PC-9 (cell line): ENCODE results near the gene L3MBTL1. TPM values are rescaled to one million over a fixed set of nuclear protein-coding genes. Genes with fewer than 3 reads are reported as not detected.

Experiments used
- BruUV-seq: library from RNA; stranded (reverse); fragments of 400-500 nt; replicated peaks from 2 replicates; lab custom pipeline; 2021; lab: Mats Ljungman, UMichigan
- CTCF ChIA-PET: fragments of 300-600 bp; sonication (Branson Sonifier 250); formaldehyde crosslinking; loops from one replicate; lab custom pipeline; 2022; ENCODE audit warnings: antibody characterized with exemption; lab: Charles Lee
- POLR2A ChIA-PET: fragments of 300-600 bp; sonication (Branson Sonifier 250); formaldehyde crosslinking; loops from one replicate; lab custom pipeline; 2022; ENCODE audit warnings: antibody characterized with exemption; ENCODE audit not compliant: unreplicated experiment; lab: Charles Lee
- DNase-seq, 2 experiments: peaks; one replicate each; pipeline versions ENCODE4 v3.0.0 to v3.0.0-alpha.2; 2015 to 2022; ENCODE audit warnings: mixed read lengths in 1 of 2
- H2AFZ ChIP-seq: fragments of 200-600 bp; sonication (generic); 2 replicates; pipeline ENCODE4 v1.8.1; 2017; ENCODE audit warnings: antibody characterized with exemption
- H3F3A ChIP-seq: fragments of 200-600 bp; sonication (generic); 2 replicates; pipeline ENCODE4 v1.8.1; 2017; ENCODE audit warnings: antibody characterized with exemption, mild to moderate bottlenecking, low read depth; ENCODE audit not compliant: insufficient read depth
- H3K27ac ChIP-seq: fragments of 200-600 bp; sonication (generic); 2 replicates; pipeline ENCODE4 v1.6.1; 2016; ENCODE audit warnings: mixed run types
- H3K27me3 ChIP-seq: fragments of 200-600 bp; sonication (generic); 2 replicates; pipeline ENCODE4 v1.6.1; 2016; ENCODE audit warnings: low read depth, mixed run types; ENCODE audit not compliant: insufficient read depth
- H3K36me3 ChIP-seq: fragments of 200-600 bp; sonication (generic); 2 replicates; pipeline ENCODE4 v1.6.1; 2016; ENCODE audit warnings: low read depth, mixed run types
- H3K4me1 ChIP-seq: fragments of 200-600 bp; sonication (generic); replicated peaks from 2 replicates; pipeline ENCODE4 v1.6.1; 2016; ENCODE audit warnings: mixed run types; ENCODE audit not compliant: insufficient read depth
- H3K4me2 ChIP-seq: fragments of 200-600 bp; sonication (generic); 2 replicates; pipeline ENCODE4 v1.6.1; 2017; ENCODE audit warnings: mixed run types
- H3K4me3 ChIP-seq: fragments of 200-600 bp; sonication (generic); 2 replicates; pipeline ENCODE4 v1.6.1; 2016; ENCODE audit warnings: mixed run types
- H3K79me2 ChIP-seq: fragments of 200-600 bp; sonication (generic); 2 replicates; pipeline ENCODE4 v1.6.1; 2017; ENCODE audit warnings: low read depth, mixed run types
- H3K9me2 ChIP-seq: fragments of 200-600 bp; sonication (generic); 2 replicates; pipeline ENCODE4 v1.8.1; 2017; ENCODE audit warnings: mild to moderate bottlenecking; ENCODE audit not compliant: insufficient read depth
- H3K9me3 ChIP-seq: fragments of 200-600 bp; sonication (generic); 2 replicates; pipeline ENCODE4 v1.8.1; 2016; ENCODE audit warnings: low read depth; ENCODE audit not compliant: insufficient read depth
- H4K20me1 ChIP-seq: fragments of 200-600 bp; sonication (generic); 2 replicates; pipeline ENCODE4 v1.8.1; 2017; ENCODE audit not compliant: insufficient read depth
- CTCF ChIP-seq: fragments of 200-600 bp; sonication (generic); conservative IDR thresholded peaks from 2 replicates; pipeline ENCODE4 v1.6.1; 2017; ENCODE audit warnings: mixed run types, antibody characterized with exemption, mild to moderate bottlenecking, moderate library complexity
- EZH2 ChIP-seq: fragments of 200-600 bp; sonication (generic); IDR thresholded peaks from 2 replicates; pipeline ENCODE4 v1.8.0; 2017; ENCODE audit warnings: antibody characterized with exemption, low read depth
- intact Hi-C: fragments of 100-400 bp; cut with micrococcal nuclease; formaldehyde crosslinking; loops from one replicate; pipeline ENCODE4 v1.10.0; 2022; ENCODE audit not compliant: unreplicated experiment
- total RNA-seq: library from RNA; stranded (reverse); gene quantifications from 2 replicates; pipeline ENCODE4 v1.2.3, GENCODE V29; 2021

Gene L3MBTL1
- total RNA-seq, 1 experiment from 2014 or later, result 34.9 TPM

- no peak for TF ChIP-seq CTCF
- TF ChIP-seq EZH2, result no peak
- Histone ChIP-seq H3K9me2 (no peaks in the 10 kb centered on the region), H3F3A (peaks cover 9% of the 10 kb centered on the region; the same call in 1 of the 2 replicates), H3K79me2 (no peaks in the 10 kb centered on the region), H3K4me1 (no peaks in the 10 kb centered on the region), H3K36me3 (no peaks in the 10 kb centered on the region), H3K4me3 (no peak overlapping the region), H3K27me3 (no peaks in the 10 kb centered on the region), H2AFZ (no peak overlapping the region), H3K27ac (no peak overlapping the region), H3K4me2 (no peak overlapping the region), H4K20me1 (no peaks in the 10 kb centered on the region), H3K9me3 (no peaks in the 10 kb centered on the region)
- BruUV-seq, result no TSS peak
- POLR2A ChIA-PET, result interaction anchor here (0.7 kb wide), 1 partner anchor 341 kb away, joined by 3 read pairs; no protein-coding TSS in a partner anchor
- intact Hi-C loops, result loop anchor here (10.0 kb wide), 1 partner anchor 662 kb away; no protein-coding TSS in a partner anchor
- DNase-seq, result no peak
- CTCF ChIA-PET, result no interaction called here
These were observed 25.0 kb downstream of the L3MBTL1 start for GRCh38 chr20:43532416-43533055.

- intact Hi-C loops, result loop anchor here (10.0 kb wide), 1 partner anchor 662 kb away; no protein-coding TSS in a partner anchor
- POLR2A ChIA-PET, result interaction anchor here (0.7 kb wide), 1 partner anchor 341 kb away, joined by 3 read pairs; no protein-coding TSS in a partner anchor
- CTCF ChIA-PET, result no interaction called here
- H3K4me1 ChIP-seq, result no peaks in the 10 kb centered on the region
- H3K4me2 ChIP-seq, result no peak overlapping the region
- H3K27ac ChIP-seq, result no peak overlapping the region
- no peaks in the 10 kb centered on the region for H3K36me3 ChIP-seq
- no peak overlapping the region for H3K4me3 ChIP-seq
- H3K27me3 ChIP-seq, result no peaks in the 10 kb centered on the region
- H4K20me1 ChIP-seq, result no peaks in the 10 kb centered on the region
- H3K79me2 ChIP-seq, result no peaks in the 10 kb centered on the region
- H3K9me2 ChIP-seq, result no peaks in the 10 kb centered on the region
- peaks cover 12% of the 10 kb centered on the region; the same call in 1 of the 2 replicates for H3F3A ChIP-seq
- no TSS peak for BruUV-seq
- no peaks in the 10 kb centered on the region for H3K9me3 ChIP-seq
- no peak for TF ChIP-seq CTCF
- TF ChIP-seq EZH2, result no peak
- DNase-seq, result no peak
- no peak overlapping the region for H2AFZ ChIP-seq
These were observed 25.6 kb downstream of the L3MBTL1 start for GRCh38 chr20:43533060-43533459.

DNA sequence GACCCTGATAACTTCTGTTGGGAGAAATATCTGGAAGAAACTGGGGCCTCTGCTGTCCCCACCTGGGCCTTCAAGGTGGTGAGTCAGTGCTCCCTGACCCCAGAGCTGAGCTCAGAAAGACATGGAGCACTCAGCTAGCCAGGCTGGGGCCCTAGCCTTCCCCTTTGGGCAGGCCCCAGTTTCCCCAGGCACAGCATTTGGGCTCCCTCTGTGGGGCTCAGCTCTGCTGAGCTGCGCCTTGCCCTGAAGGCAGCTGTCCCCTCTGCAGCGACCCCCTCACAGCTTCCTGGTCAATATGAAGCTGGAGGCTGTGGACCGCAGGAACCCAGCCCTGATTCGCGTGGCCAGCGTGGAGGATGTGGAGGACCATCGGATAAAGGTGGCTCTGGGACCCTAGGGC lies 26.5 kb downstream of the L3MBTL1 start:
- CTCF ChIA-PET, result no interaction called here
- H3F3A ChIP-seq, result peaks cover 12% of the 10 kb centered on the region; the same call in 1 of the 2 replicates
- no peak for TF ChIP-seq EZH2
- no peak for TF ChIP-seq CTCF
- H3K36me3 ChIP-seq, result no peaks in the 10 kb centered on the region
- DNase-seq, result no peak
- H3K9me2 ChIP-seq, result no peaks in the 10 kb centered on the region
- no peak overlapping the region for H2AFZ ChIP-seq
- no TSS peak for BruUV-seq
- no peak overlapping the region for H3K27ac ChIP-seq
- no peaks in the 10 kb centered on the region for H3K79me2 ChIP-seq
- intact Hi-C loops, result loop anchor here (10.0 kb wide), 1 partner anchor 661 kb away; no protein-coding TSS in a partner anchor
- no peak overlapping the region for H3K4me3 ChIP-seq
- no peaks in the 10 kb centered on the region for H4K20me1 ChIP-seq
- no peak overlapping the region for H3K4me2 ChIP-seq
- no peaks in the 10 kb centered on the region for H3K9me3 ChIP-seq
- no peaks in the 10 kb centered on the region for H3K27me3 ChIP-seq
- H3K4me1 ChIP-seq, result no peaks in the 10 kb centered on the region
- POLR2A ChIA-PET, result no interaction called here
